Measurements from ENCODE around the gene CDH23. TPM values are rescaled to one million over a fixed set of nuclear protein-coding genes. Genes with fewer than 3 reads are reported as not detected.

The CDH23 gene
- total RNA-seq, 1 donor from 2014 or later: 0.29 TPM

DNA sequence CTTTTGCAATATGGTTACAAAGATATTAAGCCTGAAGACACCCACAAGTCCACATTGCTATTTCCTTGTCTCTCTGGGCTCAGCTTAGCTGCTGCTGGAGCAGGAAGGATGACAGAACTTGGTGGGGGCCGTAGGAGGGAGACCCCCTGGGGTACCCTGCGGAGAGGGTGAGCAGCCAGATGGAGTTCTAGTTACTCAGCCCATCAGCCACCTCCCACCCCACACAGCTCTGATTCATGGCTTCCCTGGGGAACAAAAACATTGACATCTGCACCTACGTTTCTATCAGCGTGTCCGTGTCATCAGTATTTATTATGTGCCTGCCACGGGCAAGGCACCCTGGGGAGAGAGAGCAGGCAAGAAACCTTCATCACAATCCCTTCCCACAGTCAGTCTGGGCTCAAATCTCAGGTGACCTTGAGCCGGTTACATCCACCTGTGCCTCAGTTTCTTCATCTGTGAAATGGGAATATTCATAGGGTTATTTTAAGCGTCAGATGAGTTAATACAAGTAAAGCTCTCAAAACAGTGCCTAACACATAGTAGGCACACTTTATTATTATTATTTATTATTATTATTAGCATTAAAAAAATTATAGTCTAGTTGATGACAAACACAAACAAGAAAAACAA is 191.3 kb downstream of the CDH23 start:
- POLR2A ChIA-PET: no interaction called here
- no peaks in the 10 kb centered on the region for H3K4me1 Mint-ChIP-seq
- peaks cover 5% of the 10 kb centered on the region for H3K27me3 Mint-ChIP-seq
- no peak overlapping the region for H3K27ac Mint-ChIP-seq
- no peak for ATAC-seq (ENCODE audit: low read depth)
- H3K4me3 Mint-ChIP-seq: no peak overlapping the region
- no peaks in the 10 kb centered on the region for H3K9me3 Mint-ChIP-seq
- intact Hi-C loops (cut with micrococcal nuclease): no loop called here
- DNase-seq: no peak
- H3K36me3 Mint-ChIP-seq (ENCODE audit: low read depth): no peaks in the 10 kb centered on the region
- TF ChIP-seq, protein P1, sequence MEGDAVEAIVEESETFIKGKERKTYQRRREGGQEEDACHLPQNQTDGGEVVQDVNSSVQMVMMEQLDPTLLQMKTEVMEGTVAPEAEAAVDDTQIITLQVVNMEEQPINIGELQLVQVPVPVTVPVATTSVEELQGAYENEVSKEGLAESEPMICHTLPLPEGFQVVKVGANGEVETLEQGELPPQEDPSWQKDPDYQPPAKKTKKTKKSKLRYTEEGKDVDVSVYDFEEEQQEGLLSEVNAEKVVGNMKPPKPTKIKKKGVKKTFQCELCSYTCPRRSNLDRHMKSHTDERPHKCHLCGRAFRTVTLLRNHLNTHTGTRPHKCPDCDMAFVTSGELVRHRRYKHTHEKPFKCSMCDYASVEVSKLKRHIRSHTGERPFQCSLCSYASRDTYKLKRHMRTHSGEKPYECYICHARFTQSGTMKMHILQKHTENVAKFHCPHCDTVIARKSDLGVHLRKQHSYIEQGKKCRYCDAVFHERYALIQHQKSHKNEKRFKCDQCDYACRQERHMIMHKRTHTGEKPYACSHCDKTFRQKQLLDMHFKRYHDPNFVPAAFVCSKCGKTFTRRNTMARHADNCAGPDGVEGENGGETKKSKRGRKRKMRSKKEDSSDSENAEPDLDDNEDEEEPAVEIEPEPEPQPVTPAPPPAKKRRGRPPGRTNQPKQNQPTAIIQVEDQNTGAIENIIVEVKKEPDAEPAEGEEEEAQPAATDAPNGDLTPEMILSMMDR (IDR thresholded peaks at IDR 0.05): no peak
- CTCF ChIA-PET: no interaction called here

DNA sequence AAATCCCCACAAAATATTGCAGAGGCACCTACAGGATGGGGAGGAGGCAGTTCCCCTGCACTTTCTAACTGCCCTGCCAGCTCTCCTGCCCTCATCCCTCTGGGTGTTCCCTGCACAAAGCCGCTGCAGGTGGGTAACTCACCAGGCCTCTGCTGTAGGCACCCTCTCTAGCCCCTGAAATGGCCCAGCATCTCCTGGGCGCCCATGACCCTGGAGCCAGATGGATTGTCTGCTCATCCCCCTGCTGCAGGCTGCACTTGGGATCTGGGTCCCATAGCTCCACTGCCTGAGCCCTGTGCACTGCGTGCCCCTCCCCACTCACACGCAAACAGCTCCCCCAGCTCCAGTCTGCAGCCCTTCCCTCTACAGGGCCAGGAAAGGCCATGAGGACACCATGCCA is 192.0 kb downstream of the CDH23 start:
- TF ChIP-seq, protein P1 (IDR thresholded peaks at IDR 0.05): no peak
- CTCF ChIA-PET: no interaction called here
- no peaks in the 10 kb centered on the region for H3K4me1 Mint-ChIP-seq
- intact Hi-C loops (cut with micrococcal nuclease): no loop called here
- POLR2A ChIA-PET: no interaction called here
- no peaks in the 10 kb centered on the region for H3K9me3 Mint-ChIP-seq
- H3K4me3 Mint-ChIP-seq: no peak overlapping the region
- ATAC-seq (ENCODE audit: low read depth) (no peak), DNase-seq (no peak)
- no peaks in the 10 kb centered on the region for H3K36me3 Mint-ChIP-seq (ENCODE audit: low read depth)
- peaks cover 5% of the 10 kb centered on the region for H3K27me3 Mint-ChIP-seq
- no peak overlapping the region for H3K27ac Mint-ChIP-seq

- no peak overlapping the region for H3K4me3 Mint-ChIP-seq
- ATAC-seq (ENCODE audit: low read depth) (no peak), DNase-seq (no peak)
- peaks cover 5% of the 10 kb centered on the region for H3K27me3 Mint-ChIP-seq
- H3K9me3 Mint-ChIP-seq: no peaks in the 10 kb centered on the region
- ChIA-PET POLR2A (no interaction called here), CTCF (no interaction called here)
- H3K27ac Mint-ChIP-seq: no peak overlapping the region
- TF ChIP-seq, protein P1 (IDR thresholded peaks at IDR 0.05): no peak
- H3K36me3 Mint-ChIP-seq (ENCODE audit: low read depth): no peaks in the 10 kb centered on the region
- intact Hi-C loops (cut with micrococcal nuclease): no loop called here
- H3K4me1 Mint-ChIP-seq: no peaks in the 10 kb centered on the region
Observed at GRCh38 chr10:71589617-71590551, 193.2 kb downstream of the CDH23 start.

- Mint-ChIP-seq H3K4me1 (no peaks in the 10 kb centered on the region), H3K36me3 (ENCODE audit: low read depth) (no peaks in the 10 kb centered on the region), H3K27ac (no peak overlapping the region), H3K4me3 (no peak overlapping the region), H3K27me3 (peaks cover 5% of the 10 kb centered on the region), H3K9me3 (no peaks in the 10 kb centered on the region)
- POLR2A ChIA-PET: no interaction called here
- TF ChIP-seq, protein P1 (IDR thresholded peaks at IDR 0.05): no peak
- DNase-seq: no peak
- no peak for ATAC-seq (ENCODE audit: low read depth)
- intact Hi-C loops (cut with micrococcal nuclease): no loop called here
- CTCF ChIA-PET: no interaction called here
Observed at GRCh38 chr10:71590781-71591350, 194.1 kb downstream of the CDH23 start.

- intact Hi-C loops (cut with micrococcal nuclease): no loop called here
Observed at GRCh38 chr10:71594934-71595571, 198.3 kb downstream of the CDH23 start.

More at GRCh38 chr10:71594934-71595571, 198.3 kb downstream of the CDH23 start:
- H3K27ac Mint-ChIP-seq: no peak overlapping the region
- TF ChIP-seq, protein P1 (IDR thresholded peaks at IDR 0.05): no peak
- H3K4me1 Mint-ChIP-seq: peaks cover 8% of the 10 kb centered on the region
- ChIA-PET CTCF (no interaction called here), POLR2A (no interaction called here)
- H3K9me3 Mint-ChIP-seq: no peaks in the 10 kb centered on the region
- H3K27me3 Mint-ChIP-seq: no peaks in the 10 kb centered on the region
- H3K36me3 Mint-ChIP-seq (ENCODE audit: low read depth): no peaks in the 10 kb centered on the region
- H3K4me3 Mint-ChIP-seq: no peak overlapping the region
- DNase-seq (no peak), ATAC-seq (ENCODE audit: low read depth) (no peak)

Data from activated B cell treated with CpG ODN at 0.5 μM for 24 hours (primary cell).